ENCODE data around the gene HIP1.
"Not testable (repeated sequence)": the region's sequence is repeated elsewhere in the genome, so short reads cannot be mapped to it uniquely, and the experiment has no call there.

The HIP1 gene

DNA sequence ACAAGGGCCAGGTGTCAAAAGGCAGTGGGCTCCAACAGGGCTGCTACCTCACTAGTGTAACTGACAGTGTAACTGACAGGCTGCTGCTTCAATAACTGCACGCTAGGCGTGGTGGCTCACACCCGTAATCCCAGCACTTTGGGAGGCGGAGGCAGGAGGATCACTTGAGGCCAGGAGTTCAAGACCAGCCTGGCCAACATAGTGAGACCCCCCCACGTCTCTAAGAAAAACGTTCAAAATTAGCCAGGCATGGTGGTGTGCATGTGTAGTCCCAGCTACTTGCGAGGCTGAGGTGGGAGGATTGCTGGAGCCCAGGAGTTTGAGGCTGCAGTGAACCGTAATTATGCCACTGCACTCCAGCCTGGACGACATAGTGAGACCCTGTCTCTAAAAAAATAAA, 16.8 kb downstream of the HIP1 start:
- not testable (repeated sequence) for H3K4me1 ChIP-seq (ENCODE audit: insufficient read depth, low read length); H3K27me3 ChIP-seq (ENCODE audit: control insufficient read depth in 1 of 2, insufficient read depth in 2 of 2, low read length in 2 of 2); H3K36me3 ChIP-seq (ENCODE audit: insufficient read depth, low read length); H3K9me3 ChIP-seq (ENCODE audit: low read length); H3K27ac ChIP-seq (ENCODE audit: low read depth, low read length); H3K4me3 ChIP-seq (ENCODE audit: low read depth in 1 of 2, low read length in 2 of 2); H3K9ac ChIP-seq (ENCODE audit: low read length)

DNA sequence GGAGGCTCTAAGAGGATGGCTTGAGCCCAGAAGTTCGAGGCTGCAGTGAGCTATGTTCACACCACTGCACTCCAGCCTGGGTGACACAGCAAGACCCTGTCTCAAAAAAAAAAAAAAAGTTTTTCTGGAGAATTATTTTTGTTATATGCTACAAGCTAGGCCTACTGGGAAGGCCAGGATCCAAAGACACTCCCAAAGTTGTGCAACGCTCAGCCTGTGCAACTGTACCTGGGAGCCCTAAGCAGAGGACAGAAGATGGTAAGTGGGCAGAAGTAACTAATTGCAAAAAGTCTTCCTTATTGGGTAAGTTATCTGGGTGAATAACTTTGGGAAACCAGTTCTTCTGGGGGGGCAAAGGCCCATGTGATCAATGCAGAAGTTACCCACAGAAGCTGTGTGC, 17.3 kb downstream of the HIP1 start:
- no peak overlapping the region for H3K9ac ChIP-seq (ENCODE audit: low read length)
- H3K27me3 ChIP-seq (ENCODE audit: control insufficient read depth in 1 of 2, insufficient read depth in 2 of 2, low read length in 2 of 2), result no peaks in the 10 kb centered on the region
- no peak overlapping the region for H3K27ac ChIP-seq (ENCODE audit: low read depth, low read length)
- H3K4me3 ChIP-seq (ENCODE audit: low read depth in 1 of 2, low read length in 2 of 2), result no peak overlapping the region
- H3K9me3 ChIP-seq (ENCODE audit: low read length), result no peaks in the 10 kb centered on the region
- no peaks in the 10 kb centered on the region for H3K36me3 ChIP-seq (ENCODE audit: insufficient read depth, low read length)
- no peaks in the 10 kb centered on the region for H3K4me1 ChIP-seq (ENCODE audit: insufficient read depth, low read length)

DNA sequence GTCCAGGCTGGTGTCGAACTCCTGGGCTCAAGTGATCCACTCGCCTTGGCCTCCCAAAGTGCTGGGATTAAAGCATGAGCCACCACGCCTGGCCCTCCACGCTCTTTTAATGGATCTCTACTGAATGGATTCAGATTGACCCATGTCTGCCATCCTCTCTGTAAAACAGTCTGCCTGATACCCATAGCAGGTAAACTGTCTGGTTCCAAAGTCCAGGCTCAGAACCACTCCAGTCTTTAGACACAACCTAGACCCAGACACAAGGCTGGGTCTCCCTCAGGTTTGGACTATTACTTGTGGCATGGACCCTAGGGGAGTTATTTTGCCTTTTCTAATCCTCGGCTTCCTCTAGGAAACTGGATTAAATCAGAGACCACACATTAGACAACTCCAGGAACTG, 19.1 kb downstream of the HIP1 start:
- H3K36me3 ChIP-seq (ENCODE audit: insufficient read depth, low read length), result no peaks in the 10 kb centered on the region
- H3K27ac ChIP-seq (ENCODE audit: low read depth, low read length), result no peak overlapping the region
- no peak overlapping the region for H3K9ac ChIP-seq (ENCODE audit: low read length)
- H3K4me3 ChIP-seq (ENCODE audit: low read depth in 1 of 2, low read length in 2 of 2), result no peak overlapping the region
- H3K27me3 ChIP-seq (ENCODE audit: control insufficient read depth in 1 of 2, insufficient read depth in 2 of 2, low read length in 2 of 2), result no peaks in the 10 kb centered on the region
- no peaks in the 10 kb centered on the region for H3K4me1 ChIP-seq (ENCODE audit: insufficient read depth, low read length)
- H3K9me3 ChIP-seq (ENCODE audit: low read length), result no peaks in the 10 kb centered on the region

DNA sequence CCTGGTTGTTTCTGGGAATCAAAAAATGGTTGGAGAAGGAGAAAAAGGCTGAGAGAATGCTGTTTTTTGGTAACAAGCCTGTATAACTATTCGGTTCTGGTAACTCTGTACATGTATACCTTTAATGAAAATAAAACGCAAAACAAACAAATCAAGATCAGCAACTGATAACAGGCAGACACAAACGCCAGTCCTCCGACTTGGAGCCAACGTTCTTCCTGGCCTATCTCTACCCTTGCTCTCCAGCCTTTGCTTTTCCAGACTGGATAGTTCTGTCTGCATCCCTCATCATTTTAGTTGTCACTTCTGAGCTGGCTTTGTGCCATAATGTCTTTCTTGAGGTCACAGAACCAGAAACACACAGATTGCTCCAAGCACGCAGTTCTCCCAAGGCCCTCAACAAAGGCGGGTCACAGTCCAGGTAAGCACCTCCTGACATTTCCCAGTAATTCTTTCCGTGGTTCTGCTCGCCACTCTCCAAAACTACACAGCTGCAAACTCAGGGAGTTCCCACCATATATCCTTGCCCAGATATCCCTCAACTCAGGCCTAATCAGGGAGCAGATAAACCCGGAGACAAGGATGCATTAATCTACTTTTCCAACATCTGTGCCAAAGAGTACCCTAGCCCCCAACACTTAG, 20.2 kb downstream of the HIP1 start:
- no peak overlapping the region for H3K27ac ChIP-seq (ENCODE audit: low read depth, low read length)
- no peaks in the 10 kb centered on the region for H3K4me1 ChIP-seq (ENCODE audit: insufficient read depth, low read length)
- no peaks in the 10 kb centered on the region for H3K9me3 ChIP-seq (ENCODE audit: low read length)
- H3K27me3 ChIP-seq (ENCODE audit: control insufficient read depth in 1 of 2, insufficient read depth in 2 of 2, low read length in 2 of 2), result no peaks in the 10 kb centered on the region
- H3K9ac ChIP-seq (ENCODE audit: low read length), result no peak overlapping the region
- no peak overlapping the region for H3K4me3 ChIP-seq (ENCODE audit: low read depth in 1 of 2, low read length in 2 of 2)
- H3K36me3 ChIP-seq (ENCODE audit: insufficient read depth, low read length), result no peaks in the 10 kb centered on the region

DNA sequence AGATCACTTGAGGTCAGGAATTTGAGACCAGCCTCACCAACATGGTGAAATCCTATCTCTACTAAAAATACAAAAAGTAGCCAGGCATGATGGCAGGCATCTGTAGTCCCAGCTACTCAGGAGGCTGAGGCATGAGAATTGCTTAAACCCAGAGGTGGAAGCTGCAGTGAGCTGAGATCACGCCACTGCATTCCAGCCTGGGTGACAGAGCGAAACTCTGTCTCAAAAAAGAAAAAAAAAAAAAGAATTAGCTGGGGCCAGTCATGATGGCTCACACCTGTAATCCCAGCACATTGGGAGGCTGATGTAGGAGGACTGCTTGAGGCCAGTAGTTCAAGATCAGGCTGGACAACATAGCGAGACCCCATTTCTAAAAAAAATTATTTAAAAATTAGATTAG, 21.0 kb downstream of the HIP1 start:
- not testable (repeated sequence) for H3K9me3 ChIP-seq (ENCODE audit: low read length); H3K4me1 ChIP-seq (ENCODE audit: insufficient read depth, low read length); H3K27ac ChIP-seq (ENCODE audit: low read depth, low read length); H3K36me3 ChIP-seq (ENCODE audit: insufficient read depth, low read length); H3K4me3 ChIP-seq (ENCODE audit: low read depth in 1 of 2, low read length in 2 of 2); H3K9ac ChIP-seq (ENCODE audit: low read length); H3K27me3 ChIP-seq (ENCODE audit: control insufficient read depth in 1 of 2, insufficient read depth in 2 of 2, low read length in 2 of 2)

DNA sequence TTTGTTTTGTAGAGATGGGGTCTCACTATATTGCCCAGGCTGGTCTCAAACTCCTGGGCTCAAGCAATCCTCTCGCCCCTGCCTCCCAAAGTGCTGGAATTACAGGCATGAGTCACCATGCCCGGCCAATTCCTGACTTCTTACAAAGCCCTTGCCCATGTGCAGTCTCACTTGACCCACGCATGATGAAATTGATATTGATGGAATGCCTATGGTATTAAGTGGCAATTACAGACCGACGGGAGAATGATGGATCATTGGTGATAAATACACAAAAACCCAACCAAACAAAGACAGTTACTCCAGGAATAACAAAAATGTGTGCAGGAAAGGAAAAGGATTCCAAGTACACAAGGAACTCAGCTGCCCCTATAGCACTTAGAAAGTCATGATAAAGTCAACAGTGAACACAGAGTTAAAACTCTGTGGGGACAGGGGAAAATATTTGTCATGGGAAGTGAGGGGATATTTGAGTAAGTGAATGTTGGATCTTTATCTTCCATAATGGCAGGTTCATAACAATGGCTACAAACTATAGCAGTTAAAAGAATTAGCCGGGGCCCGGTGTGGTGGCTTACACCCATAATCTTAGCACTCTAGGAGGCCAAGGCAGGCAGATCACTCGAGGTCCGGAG, 21.6 kb downstream of the HIP1 start:
- Histone ChIP-seq H3K4me3 (ENCODE audit: low read depth in 1 of 2, low read length in 2 of 2) (no peak overlapping the region), H3K27ac (ENCODE audit: low read depth, low read length) (no peak overlapping the region), H3K36me3 (ENCODE audit: insufficient read depth, low read length) (no peaks in the 10 kb centered on the region), H3K9me3 (ENCODE audit: low read length) (no peaks in the 10 kb centered on the region), H3K4me1 (ENCODE audit: insufficient read depth, low read length) (peaks cover 3% of the 10 kb centered on the region), H3K9ac (ENCODE audit: low read length) (no peak overlapping the region), H3K27me3 (ENCODE audit: control insufficient read depth in 1 of 2, insufficient read depth in 2 of 2, low read length in 2 of 2) (no peaks in the 10 kb centered on the region)

DNA sequence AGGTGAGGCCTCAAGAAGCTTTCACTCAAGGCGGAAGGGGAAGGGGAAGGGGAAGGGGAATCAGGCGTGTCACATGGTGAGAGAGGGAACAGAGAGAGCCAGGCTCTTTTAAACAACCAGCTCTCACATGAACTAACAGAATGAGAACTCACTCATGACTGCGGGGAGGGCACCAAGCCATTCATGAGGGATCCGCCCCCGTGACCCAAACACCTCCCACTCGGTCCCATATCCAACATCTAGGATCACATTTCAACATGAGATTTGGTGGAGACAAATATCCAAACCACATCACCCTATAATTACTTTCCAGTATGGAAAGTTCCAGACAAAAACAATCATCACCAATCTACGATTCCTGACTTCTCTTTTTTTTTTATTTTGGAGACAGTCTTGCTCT, 22.9 kb downstream of the HIP1 start:
- H3K36me3 ChIP-seq (ENCODE audit: insufficient read depth, low read length), result no peaks in the 10 kb centered on the region
- no peak overlapping the region for H3K9ac ChIP-seq (ENCODE audit: low read length)
- H3K9me3 ChIP-seq (ENCODE audit: low read length), result no peaks in the 10 kb centered on the region
- no peak overlapping the region for H3K4me3 ChIP-seq (ENCODE audit: low read depth in 1 of 2, low read length in 2 of 2)
- peaks cover 16% of the 10 kb centered on the region for H3K4me1 ChIP-seq (ENCODE audit: insufficient read depth, low read length)
- no peaks in the 10 kb centered on the region for H3K27me3 ChIP-seq (ENCODE audit: control insufficient read depth in 1 of 2, insufficient read depth in 2 of 2, low read length in 2 of 2)
- H3K27ac ChIP-seq (ENCODE audit: low read depth, low read length), result no peak overlapping the region

DNA sequence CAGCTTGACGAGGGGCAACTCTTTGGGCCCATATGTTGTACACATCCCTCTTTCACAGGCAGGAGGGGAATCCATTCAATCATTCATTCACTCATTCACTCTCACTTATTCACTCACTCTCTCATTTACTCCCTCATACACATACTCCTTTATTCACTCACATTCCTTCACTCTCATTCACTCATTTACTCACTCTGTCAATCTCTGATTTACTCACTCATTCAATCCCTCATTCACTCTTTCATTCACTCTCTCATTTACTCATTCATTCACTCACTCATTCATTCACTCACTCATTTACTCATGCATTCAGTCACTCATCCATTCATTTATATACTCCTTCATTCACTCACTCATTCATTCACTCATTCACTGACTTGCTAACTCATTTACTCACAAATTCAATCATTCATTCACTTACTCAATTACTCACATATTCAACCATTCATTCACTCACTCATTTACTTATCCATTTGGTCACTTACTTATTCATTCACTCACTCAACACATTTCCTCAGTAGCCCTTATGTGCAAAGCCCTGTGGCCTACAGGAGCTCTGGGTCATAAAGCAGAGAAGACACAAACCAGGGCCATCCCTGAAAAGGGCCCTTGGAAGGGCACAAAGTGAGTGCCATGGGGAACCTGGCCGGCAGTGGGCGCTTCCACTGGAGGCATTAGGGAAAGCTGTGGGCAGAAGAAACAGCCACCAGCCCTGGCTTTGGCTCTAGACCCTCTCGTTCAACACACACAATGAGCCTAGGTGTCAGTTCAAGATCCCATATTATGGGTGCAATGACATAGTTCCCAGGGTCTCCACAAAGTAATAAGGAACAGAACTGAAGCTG, 26.0 kb downstream of the HIP1 start:
- H3K4me1 ChIP-seq (ENCODE audit: insufficient read depth, low read length), result peaks cover 16% of the 10 kb centered on the region
- H3K27ac ChIP-seq (ENCODE audit: low read depth, low read length), result no peak overlapping the region
- H3K4me3 ChIP-seq (ENCODE audit: low read depth in 1 of 2, low read length in 2 of 2), result no peak overlapping the region
- H3K27me3 ChIP-seq (ENCODE audit: control insufficient read depth in 1 of 2, insufficient read depth in 2 of 2, low read length in 2 of 2), result no peaks in the 10 kb centered on the region
- no peaks in the 10 kb centered on the region for H3K36me3 ChIP-seq (ENCODE audit: insufficient read depth, low read length)
- no peak overlapping the region for H3K9ac ChIP-seq (ENCODE audit: low read length)
- no peaks in the 10 kb centered on the region for H3K9me3 ChIP-seq (ENCODE audit: low read length)

DNA sequence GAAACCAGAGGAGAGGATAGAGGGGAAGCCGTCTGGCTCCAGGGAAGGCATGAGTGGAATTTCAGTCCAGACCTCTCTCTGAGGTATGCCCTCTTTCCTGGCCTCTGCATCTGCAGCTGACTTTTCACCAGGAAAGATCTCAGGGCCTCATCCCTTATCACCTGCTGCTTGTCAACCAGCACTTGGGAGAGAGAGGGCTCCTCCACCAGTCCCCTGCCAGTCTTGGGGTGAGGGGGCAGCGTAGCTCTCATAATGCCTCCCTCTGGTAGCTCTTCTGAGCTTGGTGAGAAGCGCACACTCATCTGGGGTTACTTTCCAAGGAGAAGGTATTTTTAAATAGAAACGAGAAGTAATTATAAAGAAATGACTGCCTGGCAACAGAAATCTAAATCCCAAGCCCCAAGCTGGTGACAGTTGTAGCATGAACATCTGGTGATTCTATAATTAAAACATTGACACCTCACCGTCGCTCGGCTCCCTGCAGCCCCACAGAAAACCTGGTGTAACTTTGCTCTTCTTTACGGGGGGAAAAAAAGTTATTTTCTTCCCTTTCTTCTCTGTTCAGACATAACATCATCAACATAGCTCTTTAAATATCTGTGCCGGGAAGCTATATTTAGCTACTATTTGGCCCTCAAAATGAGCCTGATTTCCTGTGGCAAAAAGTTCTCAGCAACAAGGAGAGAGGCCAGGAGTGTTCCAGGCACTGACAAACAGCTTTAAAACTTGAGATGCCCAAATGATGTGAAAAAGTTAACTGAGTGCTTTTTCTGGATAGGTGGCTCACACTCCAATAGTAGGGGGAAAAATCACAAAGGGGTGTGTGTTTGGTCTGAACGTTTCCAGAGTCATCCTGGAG, 26.9 kb downstream of the HIP1 start:
- no peak overlapping the region for H3K4me3 ChIP-seq (ENCODE audit: low read depth in 1 of 2, low read length in 2 of 2)
- H3K9me3 ChIP-seq (ENCODE audit: low read length), result no peaks in the 10 kb centered on the region
- H3K9ac ChIP-seq (ENCODE audit: low read length), result no peak overlapping the region
- no peaks in the 10 kb centered on the region for H3K36me3 ChIP-seq (ENCODE audit: insufficient read depth, low read length)
- no peaks in the 10 kb centered on the region for H3K27me3 ChIP-seq (ENCODE audit: control insufficient read depth in 1 of 2, insufficient read depth in 2 of 2, low read length in 2 of 2)
- H3K4me1 ChIP-seq (ENCODE audit: insufficient read depth, low read length), result peaks cover 16% of the 10 kb centered on the region
- no peak overlapping the region for H3K27ac ChIP-seq (ENCODE audit: low read depth, low read length)

DNA sequence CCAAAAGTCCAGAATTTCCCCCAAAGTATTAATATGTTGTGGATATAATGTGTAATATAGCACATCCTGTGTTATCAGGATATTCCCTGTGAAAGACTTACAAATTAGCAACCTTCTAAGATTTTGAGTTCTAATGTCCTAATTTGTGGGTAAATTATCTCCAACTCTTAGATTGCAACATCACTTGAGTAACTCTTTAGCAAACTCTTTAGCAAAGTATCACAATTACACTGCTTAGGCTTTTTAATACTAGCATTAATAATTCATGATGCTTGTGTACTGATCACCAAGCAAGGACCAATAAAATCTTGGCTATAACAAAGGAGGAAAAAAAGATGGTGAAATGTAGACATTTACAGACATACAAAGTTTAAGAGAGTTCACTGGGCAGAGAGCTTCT, 27.7 kb downstream of the HIP1 start:
- H3K4me1 ChIP-seq (ENCODE audit: insufficient read depth, low read length), result peaks cover 16% of the 10 kb centered on the region
- H3K27ac ChIP-seq (ENCODE audit: low read depth, low read length), result no peak overlapping the region

DNA sequence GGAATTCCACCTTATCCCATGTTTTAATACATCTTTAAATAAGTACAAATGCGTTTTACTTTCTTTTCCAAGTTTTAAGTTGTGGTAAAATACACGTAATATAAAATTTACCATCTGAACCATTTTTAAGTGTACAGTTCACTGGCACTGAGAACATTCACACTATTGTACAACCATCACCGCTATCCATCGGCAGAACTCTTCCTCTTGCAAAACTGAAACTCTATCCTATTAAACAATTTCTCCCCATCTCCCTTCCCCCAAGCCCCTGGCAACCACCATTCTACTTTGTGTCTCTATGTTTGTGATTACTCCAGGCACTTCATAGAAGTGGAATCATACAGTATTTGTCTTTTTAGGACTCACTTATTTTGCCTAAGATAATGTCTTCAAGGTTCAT, 33.8 kb downstream of the HIP1 start:
- Histone ChIP-seq H3K36me3 (ENCODE audit: insufficient read depth, low read length) (no peaks in the 10 kb centered on the region), H3K27ac (ENCODE audit: low read depth, low read length) (no peak overlapping the region), H3K9me3 (ENCODE audit: low read length) (no peaks in the 10 kb centered on the region), H3K4me1 (ENCODE audit: insufficient read depth, low read length) (no peaks in the 10 kb centered on the region), H3K4me3 (ENCODE audit: low read depth in 1 of 2, low read length in 2 of 2) (no peak overlapping the region), H3K9ac (ENCODE audit: low read length) (no peak overlapping the region), H3K27me3 (ENCODE audit: control insufficient read depth in 1 of 2, insufficient read depth in 2 of 2, low read length in 2 of 2) (no peaks in the 10 kb centered on the region)

More for the DNA sequence above, 27.7 kb downstream of the HIP1 start:
- Histone ChIP-seq H3K36me3 (ENCODE audit: insufficient read depth, low read length) (no peaks in the 10 kb centered on the region), H3K9me3 (ENCODE audit: low read length) (no peaks in the 10 kb centered on the region), H3K27me3 (ENCODE audit: control insufficient read depth in 1 of 2, insufficient read depth in 2 of 2, low read length in 2 of 2) (no peaks in the 10 kb centered on the region), H3K4me3 (ENCODE audit: low read depth in 1 of 2, low read length in 2 of 2) (no peak overlapping the region), H3K9ac (ENCODE audit: low read length) (no peak overlapping the region)

All from muscle layer of colon (tissue), 2 donors.